K562 (cell line): ENCODE measurements around the gene PLCB3. TPM values are rescaled to one million over a fixed set of nuclear protein-coding genes. Genes with fewer than 3 reads are reported as not detected.

Experiments used
- ATAC-seq: fragments of 200-7000 bp; cut with Tn5 transposase; 3 replicates; pipeline ENCODE4 v1.9.1; 2020; ENCODE audit warnings: moderate library complexity
- BruUV-seq: library from RNA; stranded (reverse); fragments of 400-500 nt; replicated peaks from 2 replicates; lab custom pipeline; 2021; lab: Mats Ljungman, UMichigan
- CTCF ChIA-PET: fragments of 300-600 bp; formaldehyde crosslinking; extraction: SDS; loops from one replicate; lab custom pipeline; 2021; ENCODE audit warnings: low intra/inter-chr PET ratio; lab: Yijun Ruan, JAX
- POLR2A ChIA-PET: fragments of 300-600, 350-650 bp; sonication (Branson Sonifier 250); formaldehyde crosslinking; extraction: SDS; loops from one replicate; lab custom pipeline; 2021; ENCODE audit warnings: antibody characterized with exemption, inconsistent platforms; lab: Yijun Ruan, JAX
- DNase-seq, 4 experiments: peaks; one replicate each; pipeline versions ENCODE4 v3.0.0 to v3.0.0-alpha.2; 2011 to 2018; ENCODE audit warnings: low spot score in 3 of 4, mixed read lengths in 3 of 4; ENCODE audit errors: extremely low read depth in 1 of 4
- FAIRE-seq: peaks from 2 replicates; lab custom pipeline; 2011; peaks lifted over from hg19 to GRCh38; lab: Jason Lieb, UNC
- H2AFZ ChIP-seq: 2 replicates; pipeline ENCODE4 v1.6.0; 2011; ENCODE audit warnings: low read depth, low read length, control low read depth, inconsistent platforms
- H3K27ac ChIP-seq: fragments of 200-600 bp; 3 replicates; pipeline ENCODE4 v1.8.0; 2011; ENCODE audit warnings: low read depth, mild to moderate bottlenecking, control low read depth, inconsistent platforms, low read length, moderate library complexity, mixed read lengths; ENCODE audit errors: extremely low read depth
- H3K27me3 ChIP-seq, 2 experiments: fragments of 300-600 bp in 1 of 2; 2 replicates in 1 of 2; 3 replicates in 1 of 2; pipeline versions ENCODE4 v1.6.0 to v1.8.0; 2011; ENCODE audit warnings: inconsistent platforms in 2 of 2, low read length in 2 of 2, mild to moderate bottlenecking in 1 of 2, mixed read lengths in 1 of 2, moderate library complexity in 1 of 2; ENCODE audit not compliant: control insufficient read depth in 2 of 2, insufficient read depth in 2 of 2
- H3K36me3 ChIP-seq: fragments of 300-600 bp; 3 replicates; pipeline ENCODE4 v1.8.0; 2011; ENCODE audit warnings: mild to moderate bottlenecking, low read length, inconsistent platforms; ENCODE audit not compliant: control insufficient read depth, insufficient read depth
- H3K4me1 ChIP-seq, 2 experiments: fragments of 200-600 bp in 1 of 2; replicated peaks in 1 of 2; 2 replicates in 1 of 2; 3 replicates in 1 of 2; pipeline versions ENCODE4 v1.5.1 to v1.8.0; 2011; ENCODE audit warnings: inconsistent platforms in 2 of 2, low read length in 2 of 2, mild to moderate bottlenecking in 1 of 2, mixed read lengths in 1 of 2, moderate library complexity in 1 of 2; ENCODE audit not compliant: control insufficient read depth in 2 of 2, insufficient read depth in 2 of 2
- H3K4me2 ChIP-seq: 2 replicates; pipeline ENCODE4 v1.6.1; 2011; ENCODE audit warnings: low read length, control low read depth, inconsistent platforms, mixed read lengths; ENCODE audit not compliant: insufficient read depth
- H3K4me3 ChIP-seq: fragments of 200-600 bp; sonication (generic), shearing (Covaris generic); 2 replicates; pipeline ENCODE4 v1.5.1; 2016; ENCODE audit warnings: control low read depth, inconsistent platforms
- H3K79me2 ChIP-seq: fragments of 200-600 bp; 3 replicates; pipeline ENCODE4 v1.8.0; 2011; ENCODE audit warnings: low read length, inconsistent platforms; ENCODE audit not compliant: control insufficient read depth, insufficient read depth
- H3K9ac ChIP-seq, 2 experiments: 2 replicates each; pipeline versions ENCODE4 v1.6.0 to v1.6.1; 2011; ENCODE audit warnings: low read depth in 2 of 2, low read length in 2 of 2, control low read depth in 1 of 2, inconsistent platforms in 1 of 2, mild to moderate bottlenecking in 1 of 2, mixed read lengths in 1 of 2; ENCODE audit not compliant: insufficient read depth in 1 of 2
- H3K9me1 ChIP-seq: one replicate; pipeline ENCODE4 v1.6.0; 2011; ENCODE audit warnings: inconsistent platforms, mild to moderate bottlenecking, low read length, moderate library complexity; ENCODE audit not compliant: control insufficient read depth, insufficient read depth
- H3K9me3 ChIP-seq: replicated peaks from 2 replicates; pipeline ENCODE4 v1.5.1; 2011; ENCODE audit warnings: low read depth, low read length, inconsistent platforms; ENCODE audit not compliant: control insufficient read depth, insufficient read depth
- H4K20me1 ChIP-seq: replicated peaks from 2 replicates; pipeline ENCODE4 v1.6.1; 2011; ENCODE audit warnings: low read length, inconsistent platforms, mixed read lengths; ENCODE audit not compliant: control insufficient read depth, insufficient read depth
- EP300 ChIP-seq: IDR thresholded peaks from 2 replicates; pipeline ENCODE4 v1.6.1; 2012; ENCODE audit warnings: low read length, improper control_type of control experiment
- HCFC1 ChIP-seq: IDR thresholded peaks from 2 replicates; pipeline ENCODE4 v1.6.1; 2012; ENCODE audit warnings: low read depth, low read length, improper control_type of control experiment
- HMG20B ChIP-seq: fragments of 250-450 bp; sonication (Bioruptor Pico); IDR thresholded peaks from 2 replicates; pipeline ENCODE4 v1.5.0; 2021; ENCODE audit warnings: mild to moderate bottlenecking
- MEF2A ChIP-seq: IDR thresholded peaks from 2 replicates; pipeline ENCODE4 v1.6.1; 2011; ENCODE audit warnings: low read depth, mild to moderate bottlenecking, low read length, moderate library complexity; ENCODE audit not compliant: control insufficient read depth
- RB1 ChIP-seq: fragments of 450-650 bp; IDR thresholded peaks from 2 replicates; pipeline ENCODE4 v1.6.1; 2017; ENCODE audit warnings: low read depth, mild to moderate bottlenecking
- RBM25 ChIP-seq: fragments of 200-400 bp; formaldehyde crosslinking; IDR thresholded peaks from 2 replicates; pipeline ENCODE4 v1.6.1; 2018; ENCODE audit warnings: low read length, low read depth, moderate library complexity; ENCODE audit not compliant: severe bottlenecking
- SAP30 ChIP-seq: fragments of 200-600 bp; sonication (generic); IDR thresholded peaks from 2 replicates; pipeline ENCODE4 v1.6.1; 2012; ENCODE audit warnings: borderline replicate concordance, low read depth, mild to moderate bottlenecking, moderate library complexity, low read length, control low read depth, inconsistent platforms; ENCODE audit not compliant: insufficient read depth, poor library complexity, severe bottlenecking
- SIX5 ChIP-seq, 2 experiments: IDR thresholded peaks; 2 replicates each; pipeline ENCODE4 v1.6.1; 2011; ENCODE audit warnings: low read length in 2 of 2, borderline replicate concordance in 1 of 2, low read depth in 1 of 2, mild to moderate bottlenecking in 1 of 2, moderate library complexity in 1 of 2; ENCODE audit not compliant: insufficient read depth in 1 of 2
- TRIM28 ChIP-seq: fragments of 450-650 bp; IDR thresholded peaks from 2 replicates; pipeline ENCODE4 v1.6.1; 2017
- YBX1 ChIP-seq: fragments of 450-650 bp; IDR thresholded peaks from 2 replicates; pipeline ENCODE4 v1.7.1; 2016; ENCODE audit warnings: mild to moderate bottlenecking
- ZC3H8 ChIP-seq: fragments of 450-650 bp; IDR thresholded peaks from 2 replicates; pipeline ENCODE4 v1.6.1; 2017
- ZNF121 ChIP-seq: sonication (generic); formaldehyde crosslinking; conservative IDR thresholded peaks from 2 replicates; pipeline ENCODE4 v1.8.0; 2022; ENCODE audit warnings: missing genetic modification reagents
- ZNF184 ChIP-seq: sonication (generic); formaldehyde crosslinking; IDR thresholded peaks from 2 replicates; pipeline ENCODE4 v1.5.0; 2020; ENCODE audit warnings: missing genetic modification reagents
- ZNF696 ChIP-seq: fragments of 250-450 bp; sonication (Bioruptor Pico); conservative IDR thresholded peaks from 2 replicates; pipeline ENCODE4 v1.4.0; 2020; ENCODE audit warnings: mild to moderate bottlenecking, moderate library complexity
- ZSCAN32 ChIP-seq: fragments of 450-650 bp; formaldehyde crosslinking; IDR thresholded peaks from 2 replicates; pipeline ENCODE4 v1.4.0; 2020; ENCODE audit warnings: mild to moderate bottlenecking, moderate library complexity
- WGBS: fragments of 100-300 bp; shearing (Covaris generic); methylation state at CpG from one replicate; pipeline ENCODE4 v1.1.6; 2016; ENCODE audit warnings: low coverage, mixed read lengths; ENCODE audit not compliant: insufficient coverage; ENCODE audit errors: missing lambda C conversion rate; 5-methylcytosine and 5-hydroxymethylcytosine counted together
- in situ Hi-C: fragments of 300-500 bp; cut with MboI; formaldehyde crosslinking; loops from 4 replicates; pipeline ENCODE4 v1.15.0; 2018; ENCODE audit warnings: inconsistent platforms, mixed read lengths
- intact Hi-C: fragments of 100-400 bp; cut with micrococcal nuclease; formaldehyde crosslinking; loops from 2 replicates; pipeline ENCODE4 v1.14.2; 2022
- polyA plus RNA-seq, 8 experiments: library from polyadenylated mRNA; depleted of rRNA in 4 of 8; stranded (reverse) in 5 of 8; unstranded in 3 of 8; fragments of >200 nt; fragmentation: Nextera tagmentation in 2 of 8; fragmentation: Illumina TruSeq in 1 of 8; extraction: Ambion mirVana in 2 of 8; extraction: Trizol in 1 of 8; gene quantifications; 2 replicates each; pipeline versions ENCODE4 v1.2.1 to v1.2.3, GENCODE V29; 2011 to 2014; ENCODE audit warnings: inconsistent platforms in 1 of 8, missing spikeins in 1 of 8
- total RNA-seq, 7 experiments: library from RNA; depleted of rRNA in 6 of 7; stranded (reverse); fragments of >200 nt in 6 of 7; fragmentation: Illumina TruSeq in 2 of 7; extraction: Trizol in 2 of 7; gene quantifications; 2 replicates each; pipeline versions ENCODE4 v1.2.1 to v1.2.3, GENCODE V29; 2011 to 2021; ENCODE audit warnings: low replicate concordance in 1 of 7
- TF ChIP-seq, protein P1 (sequence below): fragments of 450-650 bp; formaldehyde crosslinking; IDR thresholded peaks from 2 replicates; pipeline ENCODE4 v1.4.0; 2020; ENCODE audit warnings: mild to moderate bottlenecking
- TF ChIP-seq, protein P2 (sequence below): sonication (generic); formaldehyde crosslinking; IDR thresholded peaks from 2 replicates; pipeline ENCODE4 v1.8.0; 2023; ENCODE audit warnings: mild to moderate bottlenecking, missing genetic modification reagents
- TF ChIP-seq, protein P3 (sequence below): sonication (generic); formaldehyde crosslinking; IDR thresholded peaks from 2 replicates; pipeline ENCODE4 v1.8.1; 2022; ENCODE audit warnings: missing genetic modification reagents

The PLCB3 gene
- total and polyA plus RNA-seq, 9 of the 15 experiments (the other 6 are each of a cell fraction or from before 2014, with no cell fraction given), result 0.31 to 44.8 (median 14.6) TPM

DNA sequence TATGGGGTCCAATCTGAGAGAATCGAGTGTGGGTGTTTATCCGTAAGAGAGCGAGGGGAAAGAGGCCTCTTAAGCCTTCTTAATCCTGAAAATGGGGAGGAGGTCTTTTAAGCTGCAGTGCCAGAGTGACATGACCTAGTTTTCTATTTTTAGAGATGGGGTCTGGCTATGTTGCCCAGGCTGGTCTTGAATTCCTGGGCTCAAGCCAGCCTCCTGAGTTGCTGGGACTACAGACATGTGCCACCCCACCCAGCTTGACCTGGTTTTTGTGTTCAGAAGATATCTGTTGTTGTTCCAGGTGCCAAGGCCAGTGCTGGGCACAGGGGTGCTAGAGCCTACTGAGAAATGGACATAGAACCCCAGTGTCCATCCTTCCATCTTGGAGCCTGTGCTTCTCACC lies 31.8 kb downstream of the PLCB3 start:
- no peaks in the 10 kb centered on the region for H3K9me1 ChIP-seq
- ATAC-seq, result no peak
- H3K27me3 ChIP-seq, result no peaks in the 10 kb centered on the region
- H2AFZ ChIP-seq, result no peak overlapping the region
- in situ Hi-C loops (no loop called here), intact Hi-C loops (no loop called here)
- 0 out of 3 replicates have a peak overlapping the region, but pooled peaks have one; percentile 21 for H3K27ac ChIP-seq
- ChIA-PET POLR2A (interaction anchor here (0.7 to 5.1 kb wide), 4 partner anchors 9 to 40 kb away, joined by 3 to 54 read pairs (median 3); no protein-coding TSS in a partner anchor), CTCF (no interaction called here)
- H3K79me2 ChIP-seq, result peaks cover 12% of the 10 kb centered on the region; the same call in 2 of the 3 replicates
- no peak overlapping the region for H3K4me3 ChIP-seq
- no peaks in the 10 kb centered on the region for H3K9me3 ChIP-seq
- H3K4me2 ChIP-seq, result no peak overlapping the region
- peak overlapping the region in 1 of 2 experiments; percentile 63; a peak in 1 of 4 replicates for H3K9ac ChIP-seq
- no peak for DNase-seq
- BruUV-seq, result no TSS peak
- WGBS, result 100% methylated on average over 1 of the region's 3 CpGs
- H3K36me3 ChIP-seq, result peaks cover 11% of the 10 kb centered on the region; the same call in 1 of the 3 replicates
- H4K20me1 ChIP-seq, result no peaks in the 10 kb centered on the region
- H3K4me1 ChIP-seq, result peaks cover 7 to 42% of the 10 kb centered on the region in 2 experiments; a peak in 4 of 5 replicates
- FAIRE-seq, result no peak
- TF ChIP-seq ZNF121 (CRISPR knock-in tag) (peak; percentile 94), SAP30 (no peak), RB1 (no peak), SIX5 (IDR thresholded peaks at IDR 0.05; ENCODE audit: borderline replicate concordance in 1 of 2, insufficient read depth in 1 of 2, low read depth in 1 of 2, low read length in 2 of 2) (no peak), HCFC1 (no peak), YBX1 (no peak), ZNF696 (no peak), ZSCAN32 (CRISPR knock-in tag) (no peak), ZC3H8 (no peak), MEF2A (peak; percentile 68; the same call in 1 of the 2 replicates), RBM25 (peak; percentile 41), EP300 (no peak), ZNF184 (CRISPR knock-in tag) (no peak), HMG20B (CRISPR knock-in tag) (no peak), TRIM28 (no peak)
- TF ChIP-seq, protein P1, sequence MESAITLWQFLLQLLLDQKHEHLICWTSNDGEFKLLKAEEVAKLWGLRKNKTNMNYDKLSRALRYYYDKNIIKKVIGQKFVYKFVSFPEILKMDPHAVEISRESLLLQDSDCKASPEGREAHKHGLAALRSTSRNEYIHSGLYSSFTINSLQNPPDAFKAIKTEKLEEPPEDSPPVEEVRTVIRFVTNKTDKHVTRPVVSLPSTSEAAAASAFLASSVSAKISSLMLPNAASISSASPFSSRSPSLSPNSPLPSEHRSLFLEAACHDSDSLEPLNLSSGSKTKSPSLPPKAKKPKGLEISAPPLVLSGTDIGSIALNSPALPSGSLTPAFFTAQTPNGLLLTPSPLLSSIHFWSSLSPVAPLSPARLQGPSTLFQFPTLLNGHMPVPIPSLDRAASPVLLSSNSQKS (CRISPR knock-in tag), result no peak
- TF ChIP-seq, protein P2, sequence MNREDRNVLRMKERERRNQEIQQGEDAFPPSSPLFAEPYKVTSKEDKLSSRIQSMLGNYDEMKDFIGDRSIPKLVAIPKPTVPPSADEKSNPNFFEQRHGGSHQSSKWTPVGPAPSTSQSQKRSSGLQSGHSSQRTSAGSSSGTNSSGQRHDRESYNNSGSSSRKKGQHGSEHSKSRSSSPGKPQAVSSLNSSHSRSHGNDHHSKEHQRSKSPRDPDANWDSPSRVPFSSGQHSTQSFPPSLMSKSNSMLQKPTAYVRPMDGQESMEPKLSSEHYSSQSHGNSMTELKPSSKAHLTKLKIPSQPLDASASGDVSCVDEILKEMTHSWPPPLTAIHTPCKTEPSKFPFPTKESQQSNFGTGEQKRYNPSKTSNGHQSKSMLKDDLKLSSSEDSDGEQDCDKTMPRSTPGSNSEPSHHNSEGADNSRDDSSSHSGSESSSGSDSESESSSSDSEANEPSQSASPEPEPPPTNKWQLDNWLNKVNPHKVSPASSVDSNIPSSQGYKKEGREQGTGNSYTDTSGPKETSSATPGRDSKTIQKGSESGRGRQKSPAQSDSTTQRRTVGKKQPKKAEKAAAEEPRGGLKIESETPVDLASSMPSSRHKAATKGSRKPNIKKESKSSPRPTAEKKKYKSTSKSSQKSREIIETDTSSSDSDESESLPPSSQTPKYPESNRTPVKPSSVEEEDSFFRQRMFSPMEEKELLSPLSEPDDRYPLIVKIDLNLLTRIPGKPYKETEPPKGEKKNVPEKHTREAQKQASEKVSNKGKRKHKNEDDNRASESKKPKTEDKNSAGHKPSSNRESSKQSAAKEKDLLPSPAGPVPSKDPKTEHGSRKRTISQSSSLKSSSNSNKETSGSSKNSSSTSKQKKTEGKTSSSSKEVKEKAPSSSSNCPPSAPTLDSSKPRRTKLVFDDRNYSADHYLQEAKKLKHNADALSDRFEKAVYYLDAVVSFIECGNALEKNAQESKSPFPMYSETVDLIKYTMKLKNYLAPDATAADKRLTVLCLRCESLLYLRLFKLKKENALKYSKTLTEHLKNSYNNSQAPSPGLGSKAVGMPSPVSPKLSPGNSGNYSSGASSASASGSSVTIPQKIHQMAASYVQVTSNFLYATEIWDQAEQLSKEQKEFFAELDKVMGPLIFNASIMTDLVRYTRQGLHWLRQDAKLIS, result no peak
- TF ChIP-seq, protein P3, sequence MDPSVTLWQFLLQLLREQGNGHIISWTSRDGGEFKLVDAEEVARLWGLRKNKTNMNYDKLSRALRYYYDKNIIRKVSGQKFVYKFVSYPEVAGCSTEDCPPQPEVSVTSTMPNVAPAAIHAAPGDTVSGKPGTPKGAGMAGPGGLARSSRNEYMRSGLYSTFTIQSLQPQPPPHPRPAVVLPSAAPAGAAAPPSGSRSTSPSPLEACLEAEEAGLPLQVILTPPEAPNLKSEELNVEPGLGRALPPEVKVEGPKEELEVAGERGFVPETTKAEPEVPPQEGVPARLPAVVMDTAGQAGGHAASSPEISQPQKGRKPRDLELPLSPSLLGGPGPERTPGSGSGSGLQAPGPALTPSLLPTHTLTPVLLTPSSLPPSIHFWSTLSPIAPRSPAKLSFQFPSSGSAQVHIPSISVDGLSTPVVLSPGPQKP (CRISPR knock-in tag), result no peak
